Cardiac muscle cell (in vitro differentiated cells and primary cell): ENCODE data around the gene AUH. TPM values are rescaled to one million over a fixed set of nuclear protein-coding genes. Genes with fewer than 3 reads are reported as not detected.

Experiments used
- DNase-seq, 2 donors: peaks; one replicate each; pipeline versions ENCODE4 v3.0.0 to v3.0.0-alpha.2; 2010 to 2017; ENCODE audit warnings: low read depth in 1 of 2, low spot score in 1 of 2
- H3K27ac ChIP-seq: fragments of 200-600 bp; sonication (generic); 2 replicates; pipeline ENCODE4 v1.5.1; 2016
- H3K27me3 ChIP-seq: fragments of 200-600 bp; sonication (generic); 2 replicates; pipeline ENCODE4 v1.6.0; 2016; ENCODE audit warnings: control low read depth
- H3K36me3 ChIP-seq: fragments of 200-600 bp; sonication (generic); 2 replicates; pipeline ENCODE4 v1.5.1; 2016; ENCODE audit warnings: control low read depth
- H3K4me1 ChIP-seq: fragments of 200-600 bp; sonication (generic); 2 replicates; pipeline ENCODE4 v1.8.1; 2017; ENCODE audit warnings: low read depth, mild to moderate bottlenecking, mixed run types
- H3K4me3 ChIP-seq: fragments of 200-600 bp; sonication (generic); 2 replicates; pipeline ENCODE4 v1.5.1; 2016; ENCODE audit warnings: mild to moderate bottlenecking
- H3K9me3 ChIP-seq: fragments of 200-600 bp; sonication (generic); 2 replicates; pipeline ENCODE4 v1.5.1; 2017; ENCODE audit warnings: low read depth, mild to moderate bottlenecking, control low read depth
- polyA plus RNA-seq: library from polyadenylated mRNA; unstranded; fragments of >200 nt; fragmentation: Nextera tagmentation; extraction: Ambion mirVana; gene quantifications from 2 replicates; pipeline ENCODE4 v1.2.1, GENCODE V29; 2016
- total RNA-seq: library from RNA; depleted of rRNA; stranded (reverse); fragments of >200 nt; gene quantifications from 2 replicates; pipeline ENCODE4 v1.2.3, GENCODE V29; 2016
- TF ChIP-seq, protein P1 (sequence below): IDR thresholded peaks from 2 replicates; pipeline ENCODE4 v1.5.1; 2012; ENCODE audit warnings: low read depth, mild to moderate bottlenecking, low read length

AUH gene
- total and polyA plus RNA-seq, 2 experiments from 2014 or later, result 52.0 to 68.8 TPM

DNA sequence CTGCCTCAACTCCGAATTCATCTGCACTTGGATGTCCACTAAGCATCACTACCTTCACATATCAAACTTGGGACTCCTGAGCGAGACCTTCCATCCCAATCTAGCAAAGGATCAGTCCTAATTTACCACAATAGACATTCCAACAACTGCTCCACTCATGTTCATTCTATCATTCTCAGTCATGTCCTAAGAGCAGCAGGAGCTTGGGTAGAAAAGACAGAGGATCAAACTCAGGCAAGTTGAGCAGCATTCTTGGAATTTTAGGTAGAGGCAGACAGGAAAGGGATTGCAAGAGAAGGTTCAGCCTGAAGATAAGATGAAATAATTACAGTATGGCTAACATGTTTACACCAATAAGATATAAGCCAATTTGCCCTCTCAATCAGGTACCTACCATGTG lies 51.7 kb downstream of the AUH start:
- no peaks in the 10 kb centered on the region for H3K9me3 ChIP-seq
- peaks cover 8% of the 10 kb centered on the region for H3K4me1 ChIP-seq
- TF ChIP-seq, protein P1, sequence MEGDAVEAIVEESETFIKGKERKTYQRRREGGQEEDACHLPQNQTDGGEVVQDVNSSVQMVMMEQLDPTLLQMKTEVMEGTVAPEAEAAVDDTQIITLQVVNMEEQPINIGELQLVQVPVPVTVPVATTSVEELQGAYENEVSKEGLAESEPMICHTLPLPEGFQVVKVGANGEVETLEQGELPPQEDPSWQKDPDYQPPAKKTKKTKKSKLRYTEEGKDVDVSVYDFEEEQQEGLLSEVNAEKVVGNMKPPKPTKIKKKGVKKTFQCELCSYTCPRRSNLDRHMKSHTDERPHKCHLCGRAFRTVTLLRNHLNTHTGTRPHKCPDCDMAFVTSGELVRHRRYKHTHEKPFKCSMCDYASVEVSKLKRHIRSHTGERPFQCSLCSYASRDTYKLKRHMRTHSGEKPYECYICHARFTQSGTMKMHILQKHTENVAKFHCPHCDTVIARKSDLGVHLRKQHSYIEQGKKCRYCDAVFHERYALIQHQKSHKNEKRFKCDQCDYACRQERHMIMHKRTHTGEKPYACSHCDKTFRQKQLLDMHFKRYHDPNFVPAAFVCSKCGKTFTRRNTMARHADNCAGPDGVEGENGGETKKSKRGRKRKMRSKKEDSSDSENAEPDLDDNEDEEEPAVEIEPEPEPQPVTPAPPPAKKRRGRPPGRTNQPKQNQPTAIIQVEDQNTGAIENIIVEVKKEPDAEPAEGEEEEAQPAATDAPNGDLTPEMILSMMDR, result no peak
- H3K36me3 ChIP-seq, result no peaks in the 10 kb centered on the region
- H3K27ac ChIP-seq, result no peak overlapping the region
- H3K27me3 ChIP-seq, result no peaks in the 10 kb centered on the region
- no peak for DNase-seq
- H3K4me3 ChIP-seq, result no peak overlapping the region

DNA sequence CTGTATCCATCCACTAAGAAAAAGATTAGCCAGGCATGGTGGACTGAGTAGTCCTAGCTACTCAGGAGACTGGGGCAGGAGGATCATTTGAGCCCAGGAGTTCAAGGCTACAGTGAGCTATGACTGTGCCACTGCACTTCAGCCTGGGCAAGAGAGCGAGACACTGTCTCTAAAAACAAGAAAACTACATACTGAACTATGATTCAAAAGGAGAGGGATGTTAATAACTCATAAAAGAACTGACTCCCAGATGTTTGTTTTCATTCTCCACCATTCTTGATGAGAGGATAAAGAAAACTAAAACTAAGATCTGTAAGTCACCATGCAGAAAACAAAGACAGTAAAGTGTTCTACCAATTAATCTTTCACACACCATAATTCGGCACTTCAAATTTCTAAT lies 53.5 kb downstream of the AUH start:
- H3K27ac ChIP-seq, result no peak overlapping the region
- no peaks in the 10 kb centered on the region for H3K36me3 ChIP-seq
- no peak overlapping the region for H3K4me3 ChIP-seq
- no peak for DNase-seq
- H3K9me3 ChIP-seq, result no peaks in the 10 kb centered on the region
- TF ChIP-seq, protein P1, result no peak
- no peaks in the 10 kb centered on the region for H3K27me3 ChIP-seq
- peaks cover 8% of the 10 kb centered on the region for H3K4me1 ChIP-seq

DNA sequence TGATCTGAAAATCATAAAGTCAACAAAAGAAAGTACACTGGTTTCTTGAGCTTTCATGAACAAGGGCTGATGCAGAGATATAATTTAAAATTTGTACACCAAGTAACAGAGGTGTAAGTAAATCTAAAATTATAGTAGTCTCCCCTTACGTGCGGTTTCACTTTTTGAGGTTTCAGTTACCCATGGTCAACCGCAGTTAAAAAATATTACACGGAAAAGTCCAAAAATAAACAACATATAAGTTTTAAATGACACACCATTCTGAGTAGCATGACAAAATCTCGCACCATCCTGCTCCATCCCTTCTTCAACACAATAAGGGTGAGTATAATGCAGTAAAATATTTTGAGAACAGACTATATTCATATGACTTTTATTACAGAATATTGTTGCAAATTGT lies 54.4 kb downstream of the AUH start:
- no peak for DNase-seq
- Histone ChIP-seq H3K9me3 (no peaks in the 10 kb centered on the region), H3K36me3 (no peaks in the 10 kb centered on the region), H3K4me3 (no peak overlapping the region), H3K27me3 (no peaks in the 10 kb centered on the region), H3K27ac (no peak overlapping the region), H3K4me1 (peaks cover 8% of the 10 kb centered on the region)
- TF ChIP-seq, protein P1, result no peak

DNA sequence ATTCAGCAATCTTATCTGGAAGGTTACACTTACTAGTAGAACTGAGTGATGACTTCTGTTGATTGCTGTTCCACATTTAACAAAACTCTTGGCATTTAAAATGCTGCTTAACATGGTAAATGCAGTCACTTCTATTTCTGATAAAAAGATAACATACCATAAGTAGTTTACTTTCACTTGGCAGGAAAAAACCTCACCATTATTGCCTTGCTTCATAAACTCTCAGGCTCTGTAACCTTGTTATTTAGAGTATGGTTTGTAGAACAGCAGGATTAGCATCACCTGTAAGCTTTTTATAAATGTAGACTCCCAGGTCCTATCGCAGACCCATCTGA lies 55.5 kb downstream of the AUH start:
- peaks cover 8% of the 10 kb centered on the region for H3K4me1 ChIP-seq
- DNase-seq, result no peak
- no peaks in the 10 kb centered on the region for H3K36me3 ChIP-seq
- no peaks in the 10 kb centered on the region for H3K27me3 ChIP-seq
- no peak overlapping the region for H3K27ac ChIP-seq
- no peaks in the 10 kb centered on the region for H3K9me3 ChIP-seq
- TF ChIP-seq, protein P1, result no peak
- H3K4me3 ChIP-seq, result no peak overlapping the region

DNA sequence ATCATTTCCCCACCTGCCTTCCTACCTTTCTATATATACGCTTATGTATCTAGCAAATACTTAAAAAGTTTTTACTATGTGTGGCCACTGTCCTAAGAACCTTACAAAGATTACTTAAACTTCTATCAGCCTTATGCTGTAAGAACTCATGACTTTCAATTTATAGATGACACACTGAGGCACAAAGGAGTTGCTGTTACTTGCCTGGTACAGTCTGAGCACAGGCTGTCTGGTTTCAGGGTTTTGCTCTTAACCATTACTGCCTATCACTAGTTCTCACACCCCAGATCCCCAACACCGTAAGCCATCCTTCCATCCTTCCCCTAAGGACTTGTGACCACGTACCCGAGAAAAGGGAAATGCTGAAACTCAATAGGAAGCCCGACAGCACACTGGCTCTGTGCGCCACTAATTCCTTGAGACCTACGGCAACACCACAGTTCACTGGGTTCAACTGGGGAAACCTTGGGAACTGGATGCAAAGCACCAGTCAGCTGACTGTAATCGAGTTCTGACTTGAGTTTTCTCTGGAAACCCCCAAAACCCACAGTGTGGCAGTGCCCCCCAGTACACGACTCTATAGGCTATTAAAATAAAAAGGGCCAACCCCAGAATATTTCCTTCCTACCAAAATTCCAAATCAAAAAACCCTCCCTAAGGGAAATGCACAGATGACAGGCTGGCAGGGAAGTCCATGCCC lies 56.0 kb downstream of the AUH start:
- TF ChIP-seq, protein P1, result no peak
- Histone ChIP-seq H3K9me3 (no peaks in the 10 kb centered on the region), H3K4me1 (peaks cover 8% of the 10 kb centered on the region), H3K36me3 (no peaks in the 10 kb centered on the region), H3K27ac (no peak overlapping the region), H3K27me3 (no peaks in the 10 kb centered on the region), H3K4me3 (no peak overlapping the region)
- no peak for DNase-seq
